Sciatic nerve (tissue), 2 donors: Measurements from ENCODE around the gene ZMIZ2. TPM values are rescaled to one million over a fixed set of nuclear protein-coding genes. Genes with fewer than 3 reads are reported as not detected.
"Not testable (repeated sequence)": the region's sequence is repeated elsewhere in the genome, so short reads cannot be mapped to it uniquely, and the experiment has no call there.

Experiments
- ATAC-seq: fragments of 200-7000 bp; cut with Tn5 transposase; one replicate; pipeline ENCODE4 v1.9.1; 2020; ENCODE audit warnings: mild to moderate bottlenecking, moderate library complexity
- DNase-seq: peaks from one replicate; pipeline ENCODE4 v3.0.0-alpha.2; 2020; ENCODE audit warnings: low spot score
- intact Hi-C: fragments of 100-400 bp; cut with DNase I; formaldehyde crosslinking; loops from one replicate; pipeline ENCODE4 v1.14.2; 2022
- total RNA-seq: library from RNA; stranded (reverse); fragmentation: NEBNext Ultra II Directional; extraction: Animal tissue kit (Norgen Biotek cat#: 25700); gene quantifications from one replicate; pipeline ENCODE4 v1.2.1, GENCODE V29; 2021
- donor health status: DM: no; HTN: no; CAD: no.
- donor health status: DM: no; HTN: no; CAD: no.

Gene ZMIZ2
- total RNA-seq, 1 donor from 2014 or later, result 92.7 TPM

- DNase-seq, ATAC-seq, intact Hi-C loops: not testable (repeated sequence)
Measured at GRCh38 chr7:44726250-44726649, 22.4 kb upstream of the ZMIZ2 start.

GRCh38 chr7:44727158-44727936, 21.3 kb upstream of the ZMIZ2 start:
- intact Hi-C loops, result no loop called here
- ATAC-seq (no peak), DNase-seq (no peak)

- ATAC-seq, result no peak
- DNase-seq, result no peak
- intact Hi-C loops, result no loop called here
Measured at GRCh38 chr7:44727937-44728262, 20.7 kb upstream of the ZMIZ2 start.

- ATAC-seq (no peak), DNase-seq (no peak)
Measured at GRCh38 chr7:44729949-44730590, 18.6 kb upstream of the ZMIZ2 start.

GRCh38 chr7:44732971-44733370, 15.7 kb upstream of the ZMIZ2 start:
- DNase-seq, ATAC-seq, intact Hi-C loops: not testable (repeated sequence)

More at GRCh38 chr7:44729949-44730590, 18.6 kb upstream of the ZMIZ2 start:
- intact Hi-C loops, result no loop called here

GRCh38 chr7:44733708-44734481, 14.8 kb upstream of the ZMIZ2 start:
- DNase-seq (no peak), ATAC-seq (no peak)
- intact Hi-C loops, result no loop called here

- DNase-seq (no peak), ATAC-seq (no peak)
- intact Hi-C loops, result no loop called here
Measured at GRCh38 chr7:44735403-44736165, 13.1 kb upstream of the ZMIZ2 start.

- ATAC-seq, result no peak
- intact Hi-C loops, result no loop called here
- no peak for DNase-seq
Measured at GRCh38 chr7:44736896-44737295, 11.8 kb upstream of the ZMIZ2 start.

- DNase-seq (no peak), ATAC-seq (no peak)
- intact Hi-C loops, result no loop called here
Measured at GRCh38 chr7:44738051-44738723, 10.5 kb upstream of the ZMIZ2 start.

GRCh38 chr7:44738876-44739665, 9.6 kb upstream of the ZMIZ2 start:
- DNase-seq (no peak), ATAC-seq (no peak)
- intact Hi-C loops, result no loop called here

GRCh38 chr7:44740055-44740454, 8.6 kb upstream of the ZMIZ2 start:
- no peak for ATAC-seq
- DNase-seq, result no peak
- intact Hi-C loops, result no loop called here

- intact Hi-C loops, result no loop called here
- ATAC-seq, result no peak
- DNase-seq, result no peak
Measured at GRCh38 chr7:44743750-44744149, 4.9 kb upstream of the ZMIZ2 start.

- peak; percentile 8 for ATAC-seq
- intact Hi-C loops, result no loop called here
- no peak for DNase-seq
Measured at GRCh38 chr7:44748948-44749731, 493 bp downstream of the ZMIZ2 start.

- intact Hi-C loops, result no loop called here
- no peak for DNase-seq
- ATAC-seq, result no peak
Measured at GRCh38 chr7:44749992-44750391, 1.3 kb downstream of the ZMIZ2 start.

- intact Hi-C loops, result no loop called here
- ATAC-seq, result no peak
- DNase-seq, result no peak
Measured at GRCh38 chr7:44750424-44750823, 1.8 kb downstream of the ZMIZ2 start.

- intact Hi-C loops, result no loop called here
- no peak for DNase-seq
- no peak for ATAC-seq
Measured at GRCh38 chr7:44750921-44751571, 2.4 kb downstream of the ZMIZ2 start.

GRCh38 chr7:44752822-44753221, 4.2 kb downstream of the ZMIZ2 start:
- intact Hi-C loops, result no loop called here
- no peak for DNase-seq

More at GRCh38 chr7:44752822-44753221, 4.2 kb downstream of the ZMIZ2 start:
- no peak for ATAC-seq
